ENCODE results near the gene PLET1.

GRCh38 chr11:112265659-112266409, 5.2 kb upstream of the PLET1 start:
- TF ChIP-seq, protein P1, sequence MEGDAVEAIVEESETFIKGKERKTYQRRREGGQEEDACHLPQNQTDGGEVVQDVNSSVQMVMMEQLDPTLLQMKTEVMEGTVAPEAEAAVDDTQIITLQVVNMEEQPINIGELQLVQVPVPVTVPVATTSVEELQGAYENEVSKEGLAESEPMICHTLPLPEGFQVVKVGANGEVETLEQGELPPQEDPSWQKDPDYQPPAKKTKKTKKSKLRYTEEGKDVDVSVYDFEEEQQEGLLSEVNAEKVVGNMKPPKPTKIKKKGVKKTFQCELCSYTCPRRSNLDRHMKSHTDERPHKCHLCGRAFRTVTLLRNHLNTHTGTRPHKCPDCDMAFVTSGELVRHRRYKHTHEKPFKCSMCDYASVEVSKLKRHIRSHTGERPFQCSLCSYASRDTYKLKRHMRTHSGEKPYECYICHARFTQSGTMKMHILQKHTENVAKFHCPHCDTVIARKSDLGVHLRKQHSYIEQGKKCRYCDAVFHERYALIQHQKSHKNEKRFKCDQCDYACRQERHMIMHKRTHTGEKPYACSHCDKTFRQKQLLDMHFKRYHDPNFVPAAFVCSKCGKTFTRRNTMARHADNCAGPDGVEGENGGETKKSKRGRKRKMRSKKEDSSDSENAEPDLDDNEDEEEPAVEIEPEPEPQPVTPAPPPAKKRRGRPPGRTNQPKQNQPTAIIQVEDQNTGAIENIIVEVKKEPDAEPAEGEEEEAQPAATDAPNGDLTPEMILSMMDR (conservative IDR thresholded peaks at IDR 0.05 in 1 of 2, IDR thresholded peaks at IDR 0.05 in 1 of 2; ENCODE audit: low read depth in 1 of 2, low read length in 2 of 2): no peak
- TF ChIP-seq EZH2 (IDR thresholded peaks at IDR 0.05; ENCODE audit: low read length, missing control alignments): no peak

Data from fibroblast of lung (primary cell).